A172 (cell line): ENCODE results near the gene ADCY1. TPM values are rescaled to one million over a fixed set of nuclear protein-coding genes. Genes with fewer than 3 reads are reported as not detected.

Experiments used
- DNase-seq: peaks from one replicate; pipeline ENCODE4 v3.0.0-alpha.2; 2015; ENCODE audit warnings: low spot score
- total RNA-seq: library from RNA; depleted of rRNA; stranded (reverse); fragments of >200 nt; shearing (Covaris generic); gene quantifications from 2 replicates; pipeline ENCODE4 v1.2.3, GENCODE V29; 2014

The ADCY1 gene
- total RNA-seq, 1 experiment from 2014 or later = 3.5 TPM

GRCh38 chr7:45650404-45651394, 76.5 kb downstream of the ADCY1 start:
- DNase-seq = no peak

DNA sequence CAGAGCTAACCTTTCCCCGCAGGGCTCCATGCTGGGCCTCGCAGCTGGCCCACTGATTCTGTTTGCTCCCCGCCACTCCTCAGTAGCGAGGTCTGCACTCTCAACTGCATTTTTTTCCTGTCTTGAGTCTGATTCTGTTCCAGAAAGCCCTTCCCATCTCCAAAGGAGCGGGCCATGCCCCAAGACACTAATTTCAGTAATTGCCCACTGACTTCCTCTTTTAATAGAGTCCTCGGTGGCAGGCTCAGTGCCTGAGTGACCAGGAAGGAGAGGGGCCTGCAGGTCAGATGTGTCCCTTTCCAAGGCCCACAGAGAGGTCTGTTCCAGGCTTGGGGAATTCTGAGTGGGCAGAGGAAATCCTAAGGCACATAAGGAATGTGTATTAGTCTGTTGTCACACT, 77.4 kb downstream of the ADCY1 start:
- no peak for DNase-seq

GRCh38 chr7:45652630-45653029, 78.5 kb downstream of the ADCY1 start:
- DNase-seq = no peak

- no peak for DNase-seq
These were observed 79.2 kb downstream of the ADCY1 start for GRCh38 chr7:45653209-45653907.

GRCh38 chr7:45654341-45654740, 80.2 kb downstream of the ADCY1 start:
- no peak for DNase-seq

GRCh38 chr7:45655539-45655938, 81.4 kb downstream of the ADCY1 start:
- DNase-seq = no peak

DNA sequence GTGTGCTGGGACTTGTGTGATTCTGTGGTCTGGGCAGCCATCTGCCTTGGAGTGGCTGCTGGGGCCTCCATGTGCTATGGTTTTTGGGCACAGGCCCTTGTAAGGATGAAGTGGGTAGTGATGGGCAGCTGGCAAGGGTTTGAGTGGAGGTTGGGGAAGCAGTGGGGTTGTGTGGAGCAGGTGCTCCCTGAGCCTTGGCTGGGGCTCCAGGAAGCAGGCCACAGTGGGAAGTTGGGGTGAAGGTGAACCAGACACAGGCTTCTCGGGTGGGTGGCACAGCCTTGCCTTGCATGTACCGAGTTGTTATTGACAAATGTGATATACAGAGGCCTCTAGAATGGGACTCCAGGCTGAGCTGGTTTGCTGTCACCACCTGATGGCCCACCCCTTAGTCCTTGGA, 82.3 kb downstream of the ADCY1 start:
- no peak for DNase-seq

DNA sequence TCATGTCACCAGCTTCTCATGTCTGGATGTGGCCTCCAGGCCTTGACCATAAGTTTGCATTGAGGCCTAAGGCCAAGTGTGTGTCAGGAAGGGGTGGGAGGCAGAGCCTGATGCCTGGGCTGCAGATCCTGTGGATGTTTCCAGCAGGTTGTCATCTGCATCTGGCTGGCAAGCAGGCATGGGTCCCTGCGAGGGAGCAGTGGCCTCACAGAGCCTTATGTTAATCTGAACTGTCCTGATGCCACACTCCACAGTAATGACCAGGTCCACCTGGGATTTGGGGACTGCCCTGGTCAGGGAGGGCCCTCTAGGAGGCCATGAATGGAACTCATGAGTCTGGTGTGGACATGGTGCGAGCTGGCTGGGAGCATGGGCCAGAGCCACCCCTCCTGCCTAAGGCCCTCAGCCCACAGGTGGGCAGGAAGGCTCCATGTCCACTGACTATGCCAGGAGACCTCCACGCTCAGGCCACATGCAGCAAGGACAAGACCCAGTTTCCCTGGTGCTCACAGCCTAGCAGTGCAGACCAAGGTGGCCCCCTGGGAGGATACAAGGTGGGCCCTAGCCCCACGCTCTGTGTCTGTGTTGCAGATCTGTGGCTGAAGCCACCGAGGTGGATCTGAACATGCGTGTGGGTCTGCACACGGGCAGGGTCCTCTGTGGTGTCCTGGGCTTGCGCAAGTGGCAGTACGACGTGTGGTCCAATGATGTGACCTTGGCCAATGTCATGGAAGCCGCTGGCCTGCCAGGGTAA, 83.1 kb downstream of the ADCY1 start:
- no peak for DNase-seq

DNA sequence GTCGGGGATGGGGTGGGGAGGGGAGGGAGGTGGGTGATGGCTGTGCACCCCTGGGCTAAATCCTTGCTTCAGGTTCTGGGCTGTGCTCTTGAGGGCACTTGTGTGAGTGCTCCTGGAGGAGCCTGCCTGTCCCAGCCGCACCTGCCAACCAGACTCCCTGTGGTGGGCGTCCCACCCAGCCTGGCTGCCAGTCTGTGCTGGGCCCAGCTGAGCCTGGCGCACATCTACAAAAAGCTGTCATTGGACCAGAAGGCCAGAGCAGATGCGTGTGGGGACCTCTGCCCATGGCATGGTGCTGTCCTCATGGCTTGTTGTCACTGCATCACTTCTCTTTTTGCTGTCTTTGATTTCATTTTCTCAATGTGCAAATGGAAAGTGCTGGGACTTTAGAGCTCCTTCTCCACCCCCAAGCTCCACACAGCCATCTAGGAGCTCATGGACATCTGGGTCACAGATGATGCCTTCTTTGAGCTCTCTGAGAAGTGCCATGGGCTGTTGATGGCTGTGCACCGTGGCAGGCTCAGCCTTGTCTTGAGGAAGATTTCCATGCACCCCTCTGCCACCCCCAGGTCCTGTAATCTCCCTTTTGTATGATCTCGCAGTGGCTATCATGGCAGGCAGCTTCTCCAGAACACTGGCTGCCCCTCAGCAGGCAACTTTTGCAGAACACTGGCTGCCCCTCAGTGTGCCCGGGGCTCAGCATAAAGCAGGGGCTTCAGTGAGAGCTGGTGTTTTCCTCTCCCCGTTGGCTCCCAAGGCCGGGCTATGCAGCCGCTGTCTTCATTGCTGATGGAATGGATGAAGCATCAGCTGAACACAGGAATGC, 83.9 kb downstream of the ADCY1 start:
- no peak for DNase-seq

- DNase-seq = no peak
These were observed 84.7 kb downstream of the ADCY1 start for GRCh38 chr7:45658716-45659495.

DNA sequence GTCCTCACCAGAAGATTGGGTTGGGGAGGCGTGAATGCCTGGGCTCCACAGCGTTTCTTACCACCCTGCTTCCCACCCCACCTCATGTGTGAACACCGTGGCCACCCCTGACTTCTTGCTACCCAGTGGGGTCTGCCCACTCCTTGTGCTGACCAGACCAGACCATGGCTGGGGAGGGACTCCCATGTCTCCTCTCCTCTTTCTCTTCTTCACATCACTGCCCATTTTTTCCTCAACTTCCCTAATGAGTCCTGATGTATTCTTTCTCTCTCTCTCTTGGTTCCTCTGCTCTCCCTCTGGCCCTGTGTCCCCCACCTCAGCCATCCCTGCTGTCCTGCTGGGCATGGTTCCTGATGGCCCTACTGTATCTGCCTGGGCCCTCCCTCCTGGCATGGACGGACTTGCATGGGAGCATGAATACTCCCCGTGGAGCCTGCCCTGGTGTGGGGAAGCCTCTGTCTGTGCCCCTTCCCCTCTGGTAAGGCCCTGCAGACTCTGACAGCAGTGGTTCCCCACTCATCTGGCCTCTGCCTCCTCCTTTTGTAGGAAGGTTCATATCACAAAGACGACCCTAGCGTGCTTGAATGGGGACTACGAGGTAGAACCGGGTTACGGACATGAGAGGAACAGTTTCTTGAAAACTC, 85.5 kb downstream of the ADCY1 start:
- DNase-seq = no peak

GRCh38 chr7:45660201-45660900, 86.2 kb downstream of the ADCY1 start:
- no peak for DNase-seq

GRCh38 chr7:45660901-45661211, 86.7 kb downstream of the ADCY1 start:
- DNase-seq = no peak

- DNase-seq = no peak
These were observed 87.3 kb downstream of the ADCY1 start for GRCh38 chr7:45661302-45661995.

DNA sequence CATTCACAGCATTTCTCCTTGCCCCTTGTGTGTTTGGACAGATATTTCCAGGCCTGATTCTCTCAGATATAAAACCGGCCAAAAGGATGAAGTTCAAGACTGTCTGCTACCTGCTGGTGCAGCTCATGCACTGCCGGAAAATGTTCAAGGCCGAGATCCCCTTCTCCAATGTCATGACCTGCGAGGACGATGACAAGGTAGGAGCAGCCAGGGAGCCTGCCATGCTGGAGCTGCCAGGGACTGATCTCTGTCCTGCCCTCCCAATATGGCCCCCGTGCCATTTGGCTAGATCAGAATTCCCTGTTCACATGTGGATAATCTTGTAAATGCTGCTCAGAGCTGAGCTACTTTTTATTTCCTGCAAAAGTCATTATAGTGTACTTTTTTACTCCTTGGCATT, 87.8 kb downstream of the ADCY1 start:
- no peak for DNase-seq

DNA sequence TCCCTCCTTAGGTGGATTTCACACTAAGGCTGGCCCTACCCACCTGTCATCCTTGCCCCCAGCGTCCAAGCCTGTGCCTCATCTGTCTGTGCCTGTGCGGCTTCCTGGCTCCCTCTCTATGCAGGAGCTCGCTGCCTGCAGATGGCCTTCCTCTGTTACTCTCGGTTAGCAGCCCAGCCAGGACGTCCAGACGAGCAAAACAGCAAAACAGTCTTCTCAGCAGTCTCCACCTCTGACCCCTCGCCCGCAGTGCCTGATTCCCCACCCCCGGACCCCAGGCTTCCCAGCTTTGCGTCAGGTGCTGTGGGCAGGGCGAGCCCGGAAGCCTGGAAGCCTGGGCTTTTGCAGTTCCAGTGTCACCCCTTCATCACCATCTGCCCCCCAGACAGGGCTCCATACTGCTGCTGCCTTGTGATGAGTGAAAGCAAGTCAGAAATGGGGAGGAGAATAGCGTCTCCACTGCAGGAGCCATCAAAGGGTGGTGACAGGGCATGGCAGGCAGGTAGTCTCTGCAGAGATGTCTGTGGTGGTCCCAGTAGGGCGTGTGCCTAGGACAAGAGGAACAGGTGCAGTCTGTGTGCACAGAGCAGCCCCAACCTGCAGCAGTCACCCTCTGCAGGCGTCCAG, 88.5 kb downstream of the ADCY1 start:
- DNase-seq = no peak

DNA sequence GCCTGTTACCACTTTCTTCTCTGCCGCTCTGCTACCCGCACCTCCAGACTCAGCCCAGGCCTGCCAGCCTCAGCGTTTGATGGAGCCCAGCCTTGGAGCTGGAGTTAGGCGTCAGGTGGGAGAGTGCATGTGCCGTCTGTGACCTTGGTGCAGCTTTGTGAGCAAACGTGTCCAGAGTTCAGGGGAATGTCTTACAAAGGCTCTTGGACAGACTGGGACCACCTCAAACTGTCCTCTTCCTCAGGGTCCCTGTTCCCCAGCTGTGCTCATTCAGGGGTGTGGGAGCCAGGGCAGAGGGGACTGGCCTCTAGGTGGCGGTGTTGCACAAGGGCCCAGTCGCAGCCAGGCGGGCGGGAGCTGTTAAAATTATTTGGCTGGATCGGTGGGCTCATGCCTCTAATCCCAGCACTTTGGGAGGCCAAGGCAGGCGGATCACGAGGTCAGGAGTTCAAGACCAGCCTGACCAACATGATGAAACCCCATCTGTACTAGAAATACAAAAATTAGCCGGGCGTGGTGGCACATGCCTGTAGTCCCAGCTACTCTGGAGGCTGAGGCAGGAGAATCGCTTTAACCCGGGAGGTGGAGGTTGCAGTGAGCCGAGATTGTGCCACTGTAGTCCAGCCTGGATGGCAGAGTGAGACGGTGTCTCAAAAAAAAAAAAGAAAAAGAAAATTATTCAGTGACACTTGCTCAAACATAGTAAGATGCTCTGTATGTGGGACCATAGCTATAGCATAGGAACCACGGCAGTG, 89.2 kb downstream of the ADCY1 start:
- DNase-seq = no peak
